Subcutaneous abdominal adipose tissue (tissue), 5 donors: ENCODE results near the gene SPTBN1.
A peak's percentile ranks its signal among the peaks of the same experiment; 100 is the strongest.

Experiments
- H3K27ac ChIP-seq: one replicate; pipeline ENCODE4 v1.7.0; 2013; ENCODE audit warnings: low read depth, mild to moderate bottlenecking, inconsistent platforms, low read length, moderate library complexity
- H3K27me3 ChIP-seq, 5 donors: one replicate each; pipeline ENCODE4 v1.7.0; 2013; ENCODE audit warnings: low read length in 5 of 5, inconsistent platforms in 1 of 5; ENCODE audit not compliant: control insufficient read depth in 5 of 5, insufficient read depth in 4 of 5
- H3K36me3 ChIP-seq, 5 donors: one replicate each; pipeline ENCODE4 v1.7.0; 2013; ENCODE audit warnings: low read length in 5 of 5; ENCODE audit not compliant: control insufficient read depth in 5 of 5, insufficient read depth in 5 of 5
- H3K4me1 ChIP-seq, 5 donors: one replicate each; pipeline ENCODE4 v1.7.0; 2013; ENCODE audit warnings: low read length in 5 of 5, mild to moderate bottlenecking in 3 of 5, moderate library complexity in 1 of 5; ENCODE audit not compliant: control insufficient read depth in 5 of 5, insufficient read depth in 5 of 5
- H3K4me3 ChIP-seq, 5 donors: one replicate each; pipeline ENCODE4 v1.7.0; 2013; ENCODE audit warnings: low read length in 5 of 5, low read depth in 1 of 5
- H3K9ac ChIP-seq, 5 donors: one replicate each; pipeline ENCODE4 v1.7.0; 2013; ENCODE audit warnings: low read length in 5 of 5, mild to moderate bottlenecking in 4 of 5, moderate library complexity in 3 of 5
- H3K9me3 ChIP-seq, 5 donors: one replicate each; pipeline ENCODE4 v1.7.0; 2013; ENCODE audit warnings: low read length in 5 of 5; ENCODE audit not compliant: control insufficient read depth in 5 of 5
- donor health status: healthy.
- donor health status: healthy.
- donor health status: healthy.
- donor health status: healthy.
- donor health status: healthy.

SPTBN1 gene

DNA sequence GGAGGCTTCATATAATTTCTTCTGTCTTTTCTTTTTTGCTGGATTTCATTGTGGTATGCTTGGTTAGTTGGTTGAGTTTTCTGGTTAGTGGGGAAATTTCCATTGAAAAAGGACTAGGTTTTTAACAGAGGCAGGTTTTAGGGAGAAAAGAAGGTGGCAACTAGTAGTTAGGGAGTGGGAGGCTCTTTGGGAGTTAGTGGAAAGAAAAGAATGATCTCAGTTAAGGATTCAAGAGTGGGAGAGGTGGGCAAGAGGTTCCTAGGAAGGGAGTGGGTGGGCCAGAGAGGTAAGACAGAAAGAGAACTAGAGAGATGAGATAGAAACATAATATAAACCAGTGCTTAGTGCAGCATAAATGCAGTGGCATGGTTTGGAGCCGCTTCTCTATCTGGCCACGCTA is 96.9 kb downstream of the SPTBN1 start:
- no peaks in the 10 kb centered on the region for H3K9me3 ChIP-seq
- peaks cover 0 to 9% (median 3%) of the 10 kb centered on the region in 5 donors for H3K36me3 ChIP-seq
- peaks cover 3 to 66% (median 48%) of the 10 kb centered on the region in 5 donors for H3K4me1 ChIP-seq
- no peak overlapping the region for H3K4me3 ChIP-seq
- H3K27me3 ChIP-seq: no peaks in the 10 kb centered on the region
- peak overlapping the region; percentile 42 for H3K27ac ChIP-seq
- no peak overlapping the region for H3K9ac ChIP-seq

DNA sequence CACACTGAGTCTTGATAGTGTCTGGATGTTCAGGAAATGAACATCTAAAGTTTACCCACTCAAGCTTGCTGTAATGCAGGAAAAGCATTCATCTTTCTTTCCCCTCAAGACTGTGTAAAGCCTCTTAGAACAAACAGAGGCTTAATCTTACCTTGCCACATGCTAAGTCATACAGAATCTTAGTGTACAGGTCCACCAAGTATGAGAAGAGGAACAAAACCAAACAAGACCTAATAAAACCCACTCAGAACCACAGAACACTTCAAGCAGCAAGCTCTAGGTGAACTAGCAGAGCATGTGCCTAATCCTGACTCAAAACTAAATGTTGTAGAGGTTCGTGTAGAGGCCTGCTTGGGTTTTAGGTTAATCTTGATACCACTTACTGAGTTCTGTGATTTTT is 97.6 kb downstream of the SPTBN1 start:
- no peaks in the 10 kb centered on the region for H3K9me3 ChIP-seq
- no peak overlapping the region for H3K4me3 ChIP-seq
- peaks cover 0 to 9% (median 3%) of the 10 kb centered on the region in 5 donors for H3K36me3 ChIP-seq
- H3K27ac ChIP-seq: peak overlapping the region; percentile 98
- H3K4me1 ChIP-seq: peaks cover 5 to 72% (median 55%) of the 10 kb centered on the region in 5 donors
- no peak overlapping the region for H3K9ac ChIP-seq
- no peaks in the 10 kb centered on the region for H3K27me3 ChIP-seq

DNA sequence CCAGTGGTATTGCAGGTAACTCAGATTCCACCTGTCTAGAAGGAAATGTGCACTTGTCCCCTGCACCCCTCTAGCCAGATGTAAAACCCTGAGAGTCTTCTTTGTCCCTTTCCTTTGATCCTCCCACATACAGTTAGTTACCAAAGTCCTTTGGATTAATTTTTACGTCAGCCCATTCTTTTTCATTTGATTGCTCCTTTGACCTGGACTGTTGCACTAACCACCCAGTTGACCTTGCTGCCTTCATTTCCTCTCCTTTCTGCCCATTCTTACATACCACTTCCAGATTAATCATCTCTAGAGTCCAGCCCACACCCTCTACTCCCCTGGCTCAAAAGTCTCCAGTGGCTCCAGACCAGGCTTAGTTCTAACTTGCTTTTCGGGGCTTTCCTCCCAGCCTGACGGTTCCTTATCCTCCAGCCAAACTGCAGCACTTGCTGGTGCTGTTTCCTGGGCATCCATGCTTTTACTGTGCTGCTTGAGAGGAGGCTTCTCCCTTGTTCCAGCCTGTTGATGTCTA is 99.3 kb downstream of the SPTBN1 start:
- Histone ChIP-seq H3K4me1 (peaks cover 7 to 76% (median 56%) of the 10 kb centered on the region in 5 donors), H3K9me3 (no peaks in the 10 kb centered on the region), H3K27me3 (no peaks in the 10 kb centered on the region), H3K36me3 (peaks cover 0 to 9% (median 3%) of the 10 kb centered on the region in 5 donors), H3K27ac (peak overlapping the region; percentile 98), H3K9ac (no peak overlapping the region), H3K4me3 (no peak overlapping the region)

DNA sequence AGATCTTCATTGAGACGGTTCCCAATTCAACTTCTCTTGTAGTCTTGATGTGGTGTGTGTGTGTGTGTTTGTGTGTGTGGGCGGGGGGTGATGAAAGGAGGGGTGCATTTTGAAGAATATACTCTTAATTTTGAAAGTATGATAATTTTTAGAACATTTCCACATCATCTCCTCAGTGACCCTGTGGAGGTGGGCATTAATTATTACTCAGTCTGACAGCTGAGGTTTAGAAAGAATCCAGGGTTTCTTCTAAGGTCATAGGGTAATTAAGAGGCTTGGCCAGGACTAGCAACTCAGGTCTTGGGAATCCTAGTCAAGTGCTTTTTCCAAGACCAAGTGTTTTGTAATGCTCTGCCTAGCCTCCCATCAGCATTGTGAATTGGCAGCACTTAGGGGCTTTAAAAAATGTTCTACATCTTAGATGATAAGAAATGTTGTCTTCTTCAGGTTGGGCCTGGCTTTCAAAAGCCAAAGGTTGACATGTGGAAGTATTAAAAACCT is 100.5 kb downstream of the SPTBN1 start:
- Histone ChIP-seq H3K4me1 (peaks cover 9 to 78% (median 63%) of the 10 kb centered on the region in 5 donors), H3K9ac (peak overlapping the region in 3 of 5 donors; percentile 21 to 72 (median 48)), H3K4me3 (no peak overlapping the region), H3K27ac (peak overlapping the region; percentile 98), H3K27me3 (no peaks in the 10 kb centered on the region), H3K9me3 (no peaks in the 10 kb centered on the region), H3K36me3 (peaks cover 0 to 4% (median 3%) of the 10 kb centered on the region in 5 donors)

DNA sequence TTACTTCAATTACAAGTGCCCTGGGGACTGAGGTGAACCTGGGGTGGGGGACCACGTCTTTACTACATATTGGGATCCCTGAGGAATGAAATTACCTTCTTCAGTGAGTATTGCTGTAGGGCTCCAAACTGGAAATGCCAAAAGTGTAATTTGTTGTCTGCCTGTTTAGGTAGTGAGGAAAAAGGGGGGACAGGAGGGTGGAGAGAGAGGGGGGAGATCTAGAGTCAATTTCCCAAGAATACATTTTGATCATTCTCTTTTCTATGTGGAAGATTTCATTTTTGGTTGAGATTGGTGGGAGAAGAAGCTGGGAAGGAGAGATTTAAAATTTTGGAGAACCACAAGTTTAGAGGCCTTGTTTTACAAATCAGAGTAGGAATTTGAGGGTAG is 101.1 kb downstream of the SPTBN1 start:
- H3K9ac ChIP-seq: peak overlapping the region; percentile 1 to 73 (median 48)
- peaks cover 0 to 4% (median 3%) of the 10 kb centered on the region in 5 donors for H3K36me3 ChIP-seq
- peaks cover 9 to 82% (median 68%) of the 10 kb centered on the region in 5 donors for H3K4me1 ChIP-seq
- H3K27me3 ChIP-seq: no peaks in the 10 kb centered on the region
- no peaks in the 10 kb centered on the region for H3K9me3 ChIP-seq
- H3K27ac ChIP-seq: peak overlapping the region; percentile 98
- H3K4me3 ChIP-seq: peak overlapping the region in 4 of 5 donors; percentile 19 to 75 (median 58)

DNA sequence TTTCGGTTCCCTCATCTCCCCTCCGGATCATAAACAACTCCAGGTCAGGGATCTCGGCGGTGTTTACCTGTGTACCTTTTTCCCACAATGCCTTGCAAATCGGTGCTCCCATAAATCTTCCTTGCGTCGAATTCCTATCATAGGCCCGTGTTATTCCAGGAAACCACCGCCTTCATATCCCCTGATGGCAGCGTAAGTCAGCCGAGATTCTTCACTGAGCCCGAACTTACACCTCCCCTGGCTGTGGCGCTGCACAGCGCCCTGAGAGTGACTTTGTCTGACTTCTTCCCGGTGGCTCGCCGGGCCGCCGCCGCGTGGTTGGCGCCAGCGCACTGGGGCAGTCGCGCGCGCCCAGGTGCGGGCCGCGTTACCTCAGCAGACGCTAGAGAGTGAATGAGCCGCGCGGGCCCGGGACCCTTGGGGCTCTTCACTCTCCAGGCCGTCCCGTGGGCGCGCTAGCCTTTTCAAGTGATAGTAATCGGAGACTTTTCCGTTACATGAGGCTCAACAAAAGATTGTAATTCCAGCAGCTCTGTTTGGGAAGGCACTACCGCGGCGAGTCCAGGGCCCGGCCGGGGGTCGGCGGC is 101.6 kb downstream of the SPTBN1 start:
- Histone ChIP-seq H3K9ac (peak overlapping the region; percentile 1 to 73 (median 48)), H3K9me3 (no peaks in the 10 kb centered on the region), H3K27me3 (no peaks in the 10 kb centered on the region), H3K36me3 (peaks cover 0 to 3% (median 1%) of the 10 kb centered on the region in 5 donors), H3K4me1 (peaks cover 9 to 82% (median 71%) of the 10 kb centered on the region in 5 donors), H3K27ac (peak overlapping the region; percentile 98), H3K4me3 (peak overlapping the region; percentile 19 to 75 (median 64))

DNA sequence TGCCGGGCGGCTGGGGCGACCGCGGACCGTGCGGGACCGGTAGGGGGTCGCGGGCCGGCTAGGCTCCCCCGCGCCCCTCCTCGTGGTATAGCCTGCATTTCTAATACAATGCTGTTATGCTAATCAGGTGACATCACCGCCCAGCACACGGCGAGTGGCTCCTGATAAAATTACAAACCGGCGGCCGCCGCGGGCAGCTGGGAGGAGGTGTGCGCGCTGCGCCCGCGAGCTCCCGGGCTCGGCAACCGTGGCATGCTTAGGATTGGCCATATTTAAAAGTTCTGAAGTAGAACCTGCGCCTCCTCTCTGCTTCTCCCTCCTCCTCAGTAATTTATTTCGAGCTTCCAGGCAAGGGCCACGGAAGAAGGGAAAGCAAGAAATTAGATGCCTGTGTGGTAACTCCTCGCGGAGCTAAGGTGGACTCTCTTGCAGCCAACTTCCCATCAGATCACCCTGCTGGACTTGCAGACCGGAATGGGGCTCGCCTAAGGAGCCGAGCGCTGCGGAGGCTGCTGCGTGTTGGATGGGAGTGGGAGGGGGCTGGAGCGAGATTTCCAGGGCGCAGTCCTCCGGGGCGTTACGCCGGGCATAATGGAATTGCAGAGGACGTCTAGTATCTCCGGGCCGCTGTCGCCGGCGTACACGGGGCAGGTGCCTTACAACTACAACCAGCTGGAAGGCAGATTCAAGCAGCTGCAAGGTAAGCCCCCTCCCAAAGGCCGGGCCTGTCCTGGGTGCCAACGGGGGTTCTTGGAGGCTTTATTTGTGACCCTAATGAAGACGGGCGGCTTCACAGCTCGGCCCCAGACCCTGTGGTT is 102.3 kb downstream of the SPTBN1 start:
- H3K4me1 ChIP-seq: peaks cover 9 to 79% (median 72%) of the 10 kb centered on the region in 5 donors
- peak overlapping the region; percentile 98 for H3K27ac ChIP-seq

DNA sequence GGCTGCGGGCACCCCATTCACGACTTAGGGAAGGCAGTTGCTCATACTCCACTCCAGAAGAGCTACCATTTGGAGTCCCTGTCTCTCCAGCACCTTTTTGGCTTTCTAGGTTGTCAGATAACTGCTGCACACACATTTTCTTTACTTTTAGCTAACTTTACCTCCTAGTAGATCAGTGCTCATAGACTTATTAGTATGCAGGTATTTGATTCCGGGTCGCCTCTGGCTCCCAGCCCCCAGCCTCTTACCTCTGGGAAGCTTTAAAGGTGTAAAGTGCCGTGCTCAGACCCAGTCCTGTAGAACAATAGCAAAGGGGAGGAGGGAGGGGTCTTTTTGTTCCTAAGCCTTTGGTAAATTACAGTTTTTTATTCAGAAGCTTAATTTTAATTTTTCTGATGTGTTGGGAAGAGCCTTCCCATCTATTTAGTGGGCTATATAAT is 102.9 kb downstream of the SPTBN1 start:
- Histone ChIP-seq H3K4me3 (peak overlapping the region; percentile 25 to 75 (median 64)), H3K9ac (peak overlapping the region; percentile 50 to 94 (median 73)), H3K4me1 (peaks cover 9 to 74% (median 72%) of the 10 kb centered on the region in 5 donors), H3K27ac (peak overlapping the region; percentile 98), H3K27me3 (no peaks in the 10 kb centered on the region), H3K36me3 (peaks cover 0 to 3% (median 0%) of the 10 kb centered on the region in 5 donors), H3K9me3 (no peaks in the 10 kb centered on the region)

More for the DNA sequence above, 102.3 kb downstream of the SPTBN1 start:
- peak overlapping the region; percentile 50 to 94 (median 73) for H3K9ac ChIP-seq
- peak overlapping the region; percentile 61 to 75 (median 67) for H3K4me3 ChIP-seq
- H3K36me3 ChIP-seq: peaks cover 0 to 3% (median 0%) of the 10 kb centered on the region in 5 donors
- H3K9me3 ChIP-seq: no peaks in the 10 kb centered on the region
- no peaks in the 10 kb centered on the region for H3K27me3 ChIP-seq

DNA sequence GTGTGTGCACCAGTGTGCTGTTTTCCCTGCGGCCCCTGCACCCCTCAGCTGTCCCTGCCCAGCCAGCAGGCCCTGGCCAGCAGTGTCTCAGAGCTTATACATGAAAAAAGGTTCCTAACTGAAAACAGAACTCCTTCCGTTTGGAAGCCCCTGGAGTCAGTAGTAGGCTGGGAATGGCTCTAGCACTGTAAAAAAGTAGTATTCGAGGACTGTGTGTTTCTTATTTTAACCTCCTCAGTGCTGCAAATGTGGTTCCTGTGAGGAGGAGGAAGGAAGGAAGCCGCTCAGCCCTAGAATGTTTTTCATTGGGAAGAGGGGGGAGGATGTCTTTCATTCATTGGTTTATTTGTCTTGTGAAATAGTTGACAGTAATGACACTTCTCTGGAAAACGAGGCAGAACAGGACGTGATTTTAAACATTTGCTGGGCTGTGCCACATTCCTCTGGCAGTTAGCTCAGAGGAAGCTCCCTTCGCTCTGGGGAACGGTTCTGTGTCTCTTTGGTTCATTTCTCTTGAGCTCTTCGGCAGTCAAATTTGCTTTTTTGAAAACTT is 103.5 kb downstream of the SPTBN1 start:
- Histone ChIP-seq H3K36me3 (no peaks in the 10 kb centered on the region), H3K9ac (peak overlapping the region; percentile 42 to 94 (median 86)), H3K4me1 (peaks cover 9 to 72% (median 71%) of the 10 kb centered on the region in 5 donors), H3K4me3 (peak overlapping the region; percentile 61 to 75 (median 69)), H3K27ac (peak overlapping the region; percentile 98), H3K9me3 (no peaks in the 10 kb centered on the region), H3K27me3 (no peaks in the 10 kb centered on the region)
